Activated naive CD8-positive, alpha-beta T cell treated with anti-CD3 and anti-CD28 coated beads for 36 hours (primary cell): Measurements from ENCODE around the gene C2orf68. TPM values are rescaled to one million over a fixed set of nuclear protein-coding genes. Genes with fewer than 3 reads are reported as not detected.

Experiments used
- DNase-seq: peaks from one replicate; pipeline ENCODE4 v3.0.0; 2021
- H3K27ac Mint-ChIP-seq: one replicate; pipeline ENCODE4 v1.8.0; 2022; ENCODE audit warnings: mild to moderate bottlenecking, moderate library complexity, mixed read lengths
- H3K27me3 Mint-ChIP-seq: one replicate; pipeline ENCODE4 v1.8.0; 2022; ENCODE audit warnings: mild to moderate bottlenecking, mixed read lengths
- H3K36me3 Mint-ChIP-seq: one replicate; pipeline ENCODE4 v1.8.0; 2021; ENCODE audit warnings: mild to moderate bottlenecking, mixed read lengths
- H3K4me1 Mint-ChIP-seq: one replicate; pipeline ENCODE4 v1.8.0; 2021; ENCODE audit warnings: mixed read lengths
- H3K4me3 Mint-ChIP-seq: one replicate; pipeline ENCODE4 v1.8.0; 2022; ENCODE audit warnings: mild to moderate bottlenecking, moderate library complexity, mixed read lengths
- H3K9me3 Mint-ChIP-seq: one replicate; pipeline ENCODE4 v1.8.0; 2022; ENCODE audit warnings: mixed read lengths
- total RNA-seq, 2 experiments: library from RNA; stranded (reverse); gene quantifications; one replicate each; pipeline ENCODE4 v1.2.3, GENCODE V29; 2021

Gene C2orf68
- total RNA-seq, 2 experiments from 2014 or later: 23.1 to 25.0 TPM

- H3K36me3 Mint-ChIP-seq: peaks cover 18% of the 10 kb centered on the region
- peaks cover 46% of the 10 kb centered on the region for H3K4me1 Mint-ChIP-seq
- H3K9me3 Mint-ChIP-seq: no peaks in the 10 kb centered on the region
- peak overlapping the region; percentile 82 for H3K4me3 Mint-ChIP-seq
- peak overlapping the region; percentile 91 for H3K27ac Mint-ChIP-seq
- H3K27me3 Mint-ChIP-seq: no peaks in the 10 kb centered on the region
- DNase-seq: peak; percentile 38
Observed at GRCh38 chr2:85584857-85585780, 26.7 kb downstream of the C2orf68 start.

- Mint-ChIP-seq H3K4me1 (peaks cover 51% of the 10 kb centered on the region), H3K27me3 (no peaks in the 10 kb centered on the region)
- peak; percentile 54 for DNase-seq
Observed at GRCh38 chr2:85584354-85584856, 27.5 kb downstream of the C2orf68 start, which contains the start of gene VAMP5. TSS of gene VAMP5 (plus strand) at chr2:85584431. CDS start at chr2:85584491, 60 bp downstream.

GRCh38 chr2:85583667-85584353 lies 28.1 kb downstream of the C2orf68 start:
- peak overlapping the region; percentile 82 for H3K27ac Mint-ChIP-seq
- H3K9me3 Mint-ChIP-seq: no peaks in the 10 kb centered on the region
- no peaks in the 10 kb centered on the region for H3K27me3 Mint-ChIP-seq
- peaks cover 57% of the 10 kb centered on the region for H3K4me1 Mint-ChIP-seq
- no peak for DNase-seq
- peak overlapping the region; percentile 78 for H3K4me3 Mint-ChIP-seq
- H3K36me3 Mint-ChIP-seq: peaks cover 20% of the 10 kb centered on the region

More at GRCh38 chr2:85584354-85584856, 27.5 kb downstream of the C2orf68 start, which contains the start of gene VAMP5:
- Mint-ChIP-seq H3K36me3 (peaks cover 18% of the 10 kb centered on the region), H3K4me3 (peak within 1 kb of the TSS; percentile 82), H3K27ac (peak within 1 kb of the TSS; percentile 91), H3K9me3 (no peaks in the 10 kb centered on the region)

GRCh38 chr2:85582492-85582891 lies 29.4 kb downstream of the C2orf68 start:
- no peak overlapping the region for H3K27ac Mint-ChIP-seq
- H3K4me1 Mint-ChIP-seq: peaks cover 58% of the 10 kb centered on the region
- H3K27me3 Mint-ChIP-seq: no peaks in the 10 kb centered on the region
- no peak for DNase-seq
- no peak overlapping the region for H3K4me3 Mint-ChIP-seq
- no peaks in the 10 kb centered on the region for H3K9me3 Mint-ChIP-seq
- peaks cover 22% of the 10 kb centered on the region for H3K36me3 Mint-ChIP-seq

- Mint-ChIP-seq H3K4me3 (no peak overlapping the region), H3K4me1 (peaks cover 47% of the 10 kb centered on the region), H3K27me3 (no peaks in the 10 kb centered on the region), H3K36me3 (peaks cover 22% of the 10 kb centered on the region), H3K9me3 (no peaks in the 10 kb centered on the region), H3K27ac (peak overlapping the region; percentile 89)
- no peak for DNase-seq
Observed at GRCh38 chr2:85580206-85580605, 31.7 kb downstream of the C2orf68 start.

GRCh38 chr2:85579266-85579935 lies 32.5 kb downstream of the C2orf68 start:
- Mint-ChIP-seq H3K27ac (peak overlapping the region; percentile 89), H3K27me3 (no peaks in the 10 kb centered on the region), H3K36me3 (peaks cover 22% of the 10 kb centered on the region), H3K9me3 (no peaks in the 10 kb centered on the region), H3K4me1 (peaks cover 42% of the 10 kb centered on the region), H3K4me3 (peak overlapping the region; percentile 96)
- DNase-seq: no peak

GRCh38 chr2:85578243-85579180 lies 33.4 kb downstream of the C2orf68 start:
- Mint-ChIP-seq H3K27me3 (no peaks in the 10 kb centered on the region), H3K9me3 (no peaks in the 10 kb centered on the region), H3K27ac (peak overlapping the region; percentile 89), H3K36me3 (peaks cover 22% of the 10 kb centered on the region), H3K4me3 (peak overlapping the region; percentile 96), H3K4me1 (peaks cover 37% of the 10 kb centered on the region)
- peak; percentile 32 for DNase-seq

GRCh38 chr2:85577386-85578242 lies 34.3 kb downstream of the C2orf68 start, which contains the start of gene VAMP8:
TSS of gene VAMP8 (plus strand) at chr2:85577586. CDS start at chr2:85577647, 61 bp downstream.
- peak within 1 kb of the TSS; percentile 96 for H3K4me3 Mint-ChIP-seq
- H3K9me3 Mint-ChIP-seq: no peaks in the 10 kb centered on the region
- peak within 1 kb of the TSS; percentile 89 for H3K27ac Mint-ChIP-seq
- H3K27me3 Mint-ChIP-seq: no peaks in the 10 kb centered on the region
- H3K36me3 Mint-ChIP-seq: peaks cover 15% of the 10 kb centered on the region
- H3K4me1 Mint-ChIP-seq: peaks cover 32% of the 10 kb centered on the region
- DNase-seq: peak; percentile 67

GRCh38 chr2:85577063-85577385 lies 34.8 kb downstream of the C2orf68 start:
- peaks cover 28% of the 10 kb centered on the region for H3K4me1 Mint-ChIP-seq
- H3K27me3 Mint-ChIP-seq: no peaks in the 10 kb centered on the region
- no peaks in the 10 kb centered on the region for H3K9me3 Mint-ChIP-seq
- peaks cover 11% of the 10 kb centered on the region for H3K36me3 Mint-ChIP-seq
- H3K4me3 Mint-ChIP-seq: peak overlapping the region; percentile 96
- H3K27ac Mint-ChIP-seq: peak overlapping the region; percentile 89
- DNase-seq: no peak

- no peak overlapping the region for H3K4me3 Mint-ChIP-seq
- DNase-seq: no peak
- peaks cover 24% of the 10 kb centered on the region for H3K4me1 Mint-ChIP-seq
- H3K36me3 Mint-ChIP-seq: peaks cover 6% of the 10 kb centered on the region
- H3K27ac Mint-ChIP-seq: no peak overlapping the region
- H3K9me3 Mint-ChIP-seq: no peaks in the 10 kb centered on the region
- no peaks in the 10 kb centered on the region for H3K27me3 Mint-ChIP-seq
Observed at GRCh38 chr2:85575739-85576138, 36.1 kb downstream of the C2orf68 start.

GRCh38 chr2:85566265-85566664 lies 45.6 kb downstream of the C2orf68 start:
- Mint-ChIP-seq H3K9me3 (no peaks in the 10 kb centered on the region), H3K27me3 (no peaks in the 10 kb centered on the region), H3K36me3 (no peaks in the 10 kb centered on the region), H3K4me1 (peaks cover 12% of the 10 kb centered on the region), H3K4me3 (no peak overlapping the region), H3K27ac (no peak overlapping the region)
- no peak for DNase-seq

GRCh38 chr2:85564144-85564563 lies 47.7 kb downstream of the C2orf68 start:
- Mint-ChIP-seq H3K4me3 (no peak overlapping the region), H3K27ac (peak overlapping the region; percentile 18), H3K4me1 (peaks cover 31% of the 10 kb centered on the region), H3K36me3 (no peaks in the 10 kb centered on the region), H3K9me3 (no peaks in the 10 kb centered on the region), H3K27me3 (no peaks in the 10 kb centered on the region)
- DNase-seq: no peak
